VCaP (cell line): ENCODE results near the gene ITPR3.

Experiments
- H3K27ac ChIP-seq: fragments of 450-650 bp; 2 replicates; pipeline ENCODE4 v1.5.1; 2017
- CTCF ChIP-seq: fragments of 450-650 bp; conservative IDR thresholded peaks from 2 replicates; pipeline ENCODE4 v1.5.1; 2017; ENCODE audit warnings: mild to moderate bottlenecking, moderate library complexity

ITPR3 gene

DNA sequence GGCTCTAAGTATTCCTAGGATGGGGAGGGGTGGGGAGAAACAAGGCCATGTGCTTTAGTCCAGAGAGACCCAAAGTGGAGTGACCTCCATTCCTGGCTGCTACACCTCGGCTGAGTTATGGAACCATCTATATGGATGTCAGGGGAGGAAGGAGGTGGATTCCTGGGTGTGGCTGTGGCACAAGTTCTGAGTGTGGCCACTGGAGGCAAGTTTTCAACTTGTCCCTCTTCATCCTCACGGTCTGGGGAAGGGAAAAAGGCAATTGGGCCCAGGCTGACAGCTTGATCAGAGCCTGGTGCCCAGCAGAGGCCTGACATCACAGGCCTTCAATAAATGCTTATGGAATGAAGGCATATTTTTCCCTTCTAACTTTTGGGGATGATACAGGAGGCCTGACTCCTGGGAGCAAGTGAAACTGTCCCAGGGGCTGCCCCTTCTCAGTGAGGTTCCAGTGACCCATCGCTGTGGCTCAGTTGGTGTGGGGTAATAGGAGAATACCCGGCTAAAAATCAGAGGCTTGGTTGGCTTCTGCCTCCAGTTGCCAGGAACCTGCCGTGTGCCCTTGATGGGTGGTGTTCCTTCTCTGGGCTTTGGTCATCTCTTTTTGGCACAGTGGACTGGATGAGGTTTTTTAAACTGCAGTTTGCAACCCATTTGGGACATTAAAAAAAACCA lies 1.8 kb upstream of the ITPR3 start:
- peak; percentile 15; the same call in 1 of the 2 replicates for TF ChIP-seq CTCF
- peak overlapping the region; percentile 95 for H3K27ac ChIP-seq

GRCh38 chr6:33620158-33620855 lies 815 bp upstream of the ITPR3 start:
- H3K27ac ChIP-seq = peak overlapping the region; percentile 95
- no peak for TF ChIP-seq CTCF

GRCh38 chr6:33621711-33622388 lies 728 bp downstream of the ITPR3 start:
- peak overlapping the region; percentile 95 for H3K27ac ChIP-seq
- no peak for TF ChIP-seq CTCF

DNA sequence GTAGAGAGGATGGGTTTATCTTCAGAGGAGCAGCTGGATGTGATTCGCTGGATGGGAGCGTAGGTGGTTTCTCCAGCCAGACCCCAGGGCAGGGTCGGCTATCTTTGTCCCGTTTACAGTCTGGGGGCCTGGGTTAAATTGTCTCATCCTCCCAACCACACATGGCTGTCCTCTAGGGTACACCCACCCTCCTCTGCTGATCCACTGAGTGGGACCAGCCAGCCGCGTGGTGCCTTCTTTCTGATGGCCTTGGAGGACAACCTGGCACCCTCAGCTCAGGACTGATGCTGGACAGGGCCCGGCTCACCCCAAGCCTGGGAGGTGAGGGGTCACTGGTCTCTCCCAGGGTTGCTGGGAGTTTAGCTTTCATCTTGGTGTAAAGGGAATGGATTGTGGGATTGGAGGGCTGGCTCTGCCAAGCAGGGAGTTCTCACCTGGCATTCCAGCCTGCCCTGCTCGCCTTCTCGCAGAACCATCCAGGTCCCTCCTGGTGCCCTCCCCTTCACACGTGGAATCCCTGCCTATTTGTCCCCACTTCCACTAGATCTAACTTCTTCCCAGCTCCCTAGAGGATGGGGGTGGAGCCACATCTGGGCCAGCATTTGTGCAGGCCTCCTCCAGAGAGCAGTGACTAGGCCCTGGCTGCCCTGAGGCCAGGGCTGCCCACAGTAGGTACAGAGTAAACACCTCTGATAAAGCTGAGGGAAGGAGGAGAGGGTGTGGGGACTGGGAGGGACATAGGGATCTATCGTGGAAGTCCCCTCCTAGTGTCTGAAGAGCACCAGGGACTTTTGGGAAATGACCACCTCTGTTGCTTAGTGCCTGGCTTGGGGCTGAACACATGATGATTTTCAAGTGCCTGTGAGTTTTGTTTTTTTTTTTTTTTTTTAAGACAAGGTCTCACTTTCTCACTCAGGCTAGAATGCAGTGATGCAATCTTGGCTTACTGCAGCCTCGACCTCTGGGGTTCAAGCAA lies 1.6 kb downstream of the ITPR3 start:
- H3K27ac ChIP-seq = peak overlapping the region; percentile 95

DNA sequence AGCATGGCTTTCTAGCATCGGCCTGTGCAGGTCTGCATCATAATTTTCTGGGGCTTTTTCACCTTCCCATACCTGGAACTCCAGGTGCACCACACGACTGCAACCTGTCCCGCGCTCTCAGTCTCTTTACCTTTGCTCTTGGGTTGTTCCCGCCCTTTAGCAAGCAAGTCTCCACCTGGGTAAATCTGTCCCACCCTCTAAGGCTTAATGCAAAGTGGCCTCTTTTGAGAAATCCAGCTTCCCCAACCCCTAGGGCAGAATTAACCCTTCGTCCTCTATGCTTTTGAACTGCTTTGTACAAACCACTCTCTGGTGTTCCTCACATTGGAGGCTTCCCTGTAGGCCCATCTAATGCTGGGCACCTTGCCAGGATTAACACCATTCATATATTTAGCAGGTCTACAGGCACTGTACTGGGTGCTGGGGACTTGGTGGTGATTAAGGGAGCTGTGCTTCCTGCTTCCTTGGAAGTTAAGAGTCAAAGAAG lies 2.8 kb downstream of the ITPR3 start:
- H3K27ac ChIP-seq = peak overlapping the region; percentile 95; the same call in 1 of the 2 replicates
- TF ChIP-seq CTCF = no peak

More for the DNA sequence above, 1.6 kb downstream of the ITPR3 start:
- TF ChIP-seq CTCF = no peak

DNA sequence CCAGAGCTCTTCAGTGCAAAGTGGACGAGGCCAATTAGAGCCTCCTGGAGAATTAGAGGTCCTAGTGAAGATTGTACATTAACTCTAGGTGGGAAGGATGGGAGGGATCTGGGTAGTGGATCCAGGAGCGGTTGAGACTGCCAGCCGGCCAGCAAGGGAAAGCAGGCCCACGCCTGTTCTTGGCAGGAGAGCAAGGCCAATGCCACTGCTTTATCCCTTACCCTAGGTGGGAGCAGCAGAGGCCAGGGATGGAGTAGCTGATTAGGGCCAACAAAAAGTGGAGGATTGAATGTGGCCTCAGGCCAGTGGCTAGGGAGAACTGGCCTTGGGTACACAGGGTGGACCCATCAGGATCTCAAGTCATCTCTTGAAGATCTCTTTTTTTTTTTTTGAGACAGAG lies 3.7 kb downstream of the ITPR3 start:
- H3K27ac ChIP-seq = no peak overlapping the region
- no peak for TF ChIP-seq CTCF
